22Rv1 (cell line): ENCODE measurements around the gene P2RX7.

Source experiments
- CTCF ChIP-seq: fragments of 450-650 bp; IDR thresholded peaks from 2 replicates; pipeline ENCODE4 v1.5.1; 2017; ENCODE audit warnings: mild to moderate bottlenecking
- ZFX ChIP-seq: fragments of 450-650 bp; IDR thresholded peaks from 2 replicates; pipeline ENCODE4 v1.6.1; 2017; ENCODE audit warnings: antibody characterized with exemption, borderline replicate concordance

GRCh38 chr12:121121805-121122204 is 10.9 kb upstream of the P2RX7 start:
- TF ChIP-seq CTCF (no peak), ZFX (no peak)
